Endothelial cell of hepatic sinusoid (primary cell): Measurements from ENCODE around the gene CAPNS1.
"Not testable (repeated sequence)": the region's sequence is repeated elsewhere in the genome, so short reads cannot be mapped to it uniquely, and the experiment has no call there.

Experiments used
- in situ Hi-C: cut with HindIII; loops from 2 replicates; pipeline ENCODE4 v1.10.0; 2017; ENCODE audit warnings: low sequenced_read_pairs

Gene CAPNS1

DNA sequence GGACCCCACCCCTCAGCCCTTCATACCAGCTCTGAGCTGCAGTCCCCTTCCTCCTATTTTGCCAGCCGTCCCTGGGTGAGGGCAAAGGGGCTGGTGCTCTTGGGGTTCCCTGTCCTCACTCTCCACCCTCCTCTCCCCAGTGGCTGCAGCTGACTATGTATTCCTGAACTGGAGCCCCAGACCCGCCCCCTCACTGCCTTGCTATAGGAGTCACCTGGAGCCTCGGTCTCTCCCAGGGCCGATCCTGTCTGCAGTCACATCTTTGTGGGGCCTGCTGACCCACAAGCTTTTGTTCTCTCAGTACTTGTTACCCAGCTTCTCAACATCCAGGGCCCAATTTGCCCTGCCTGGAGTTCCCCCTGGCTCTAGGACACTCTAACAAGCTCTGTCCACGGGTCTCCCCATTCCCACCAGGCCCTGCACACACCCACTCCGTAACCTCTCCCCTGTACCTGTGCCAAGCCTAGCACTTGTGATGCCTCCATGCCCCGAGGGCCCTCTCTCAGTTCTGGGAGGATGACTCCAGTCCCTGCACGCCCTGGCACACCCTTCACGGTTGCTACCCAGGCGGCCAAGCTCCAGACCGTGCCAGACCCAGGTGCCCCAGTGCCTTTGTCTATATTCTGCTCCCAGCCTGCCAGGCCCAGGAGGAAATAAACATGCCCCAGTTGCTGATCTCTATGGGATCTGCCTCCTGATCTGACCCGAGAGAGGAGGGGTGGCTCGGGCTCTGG lies 10.0 kb downstream of the CAPNS1 start:
- in situ Hi-C loops, result no loop called here

DNA sequence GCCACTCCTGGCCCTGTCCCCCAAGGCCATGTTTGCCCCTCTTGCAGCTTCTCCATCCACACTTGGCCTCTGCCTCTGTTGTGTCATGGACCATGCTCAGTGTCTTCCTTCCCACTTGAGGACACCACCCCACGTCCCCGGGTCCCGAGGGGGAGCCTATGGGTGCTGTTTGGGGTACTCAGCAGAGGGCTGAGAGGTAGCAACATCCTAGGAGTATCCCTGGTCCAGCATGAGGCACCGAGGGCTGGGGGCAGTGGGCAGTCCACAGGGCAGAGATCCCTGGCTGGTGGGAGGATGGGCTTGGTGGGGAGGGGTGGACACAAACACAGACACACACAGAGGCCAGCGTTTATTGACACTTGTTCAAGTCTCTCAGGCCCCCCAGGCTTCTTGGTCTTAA lies 10.7 kb downstream of the CAPNS1 start:
- in situ Hi-C loops, result no loop called here

DNA sequence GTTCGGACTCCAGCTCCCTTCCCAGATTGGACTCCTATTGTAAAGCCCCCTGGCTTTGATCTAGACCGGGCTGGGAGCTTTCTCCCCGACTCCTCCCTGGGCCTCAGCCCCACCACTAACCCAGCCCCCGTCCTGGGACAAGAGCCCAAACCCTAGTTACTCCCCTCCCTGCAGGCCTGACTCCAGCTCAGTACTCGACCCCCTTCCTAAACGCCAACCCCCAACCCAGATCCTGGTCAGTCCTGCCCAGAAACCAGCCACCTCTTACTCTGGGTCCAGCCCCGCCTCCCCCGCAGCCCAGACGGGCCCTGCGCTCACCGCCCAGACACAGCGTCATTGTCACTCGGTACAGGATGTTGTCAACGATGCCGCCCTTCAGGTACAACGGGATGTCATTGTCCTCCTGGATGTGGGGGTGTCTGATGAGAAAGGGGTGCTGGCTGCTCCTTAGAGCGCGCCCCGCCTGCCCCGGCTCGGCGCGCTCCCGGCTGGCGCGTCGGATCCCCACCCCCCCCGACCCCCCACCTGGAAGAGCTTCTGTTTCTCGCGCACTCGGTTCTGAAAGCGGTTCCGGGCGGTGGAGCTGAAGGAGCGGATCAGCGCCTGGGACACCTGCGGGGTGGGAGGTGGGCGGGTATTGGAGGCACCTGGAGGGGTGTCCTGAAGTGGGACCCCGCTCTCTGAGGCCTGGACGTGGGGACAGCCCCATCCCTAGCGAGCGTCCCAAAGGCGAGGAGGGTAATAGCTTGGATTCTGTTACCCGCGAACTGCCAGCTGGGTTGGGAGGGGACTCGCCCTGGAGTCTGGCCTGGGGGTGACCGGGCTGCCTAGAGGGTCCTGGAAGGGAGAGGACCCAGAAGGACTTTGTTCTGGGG lies 11.5 kb downstream of the CAPNS1 start:
- in situ Hi-C loops, result no loop called here

DNA sequence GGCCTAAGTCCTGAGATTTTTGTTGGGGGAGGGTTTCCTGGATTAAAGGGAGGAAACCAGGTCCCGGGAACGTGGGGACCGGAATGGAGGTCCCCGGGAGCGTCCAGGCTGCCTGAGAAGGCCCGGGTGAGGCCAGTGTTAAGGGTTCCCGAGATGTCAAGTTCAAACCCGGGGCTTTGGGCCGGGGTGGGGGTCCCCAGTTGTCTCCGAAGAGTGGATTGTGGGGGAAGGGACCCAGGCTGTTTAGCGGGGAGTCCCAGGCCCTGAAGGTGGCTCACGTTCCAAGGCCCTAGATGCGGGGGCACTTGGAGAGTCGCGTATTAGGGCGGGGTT lies 12.1 kb downstream of the CAPNS1 start:
- in situ Hi-C loops, result no loop called here

DNA sequence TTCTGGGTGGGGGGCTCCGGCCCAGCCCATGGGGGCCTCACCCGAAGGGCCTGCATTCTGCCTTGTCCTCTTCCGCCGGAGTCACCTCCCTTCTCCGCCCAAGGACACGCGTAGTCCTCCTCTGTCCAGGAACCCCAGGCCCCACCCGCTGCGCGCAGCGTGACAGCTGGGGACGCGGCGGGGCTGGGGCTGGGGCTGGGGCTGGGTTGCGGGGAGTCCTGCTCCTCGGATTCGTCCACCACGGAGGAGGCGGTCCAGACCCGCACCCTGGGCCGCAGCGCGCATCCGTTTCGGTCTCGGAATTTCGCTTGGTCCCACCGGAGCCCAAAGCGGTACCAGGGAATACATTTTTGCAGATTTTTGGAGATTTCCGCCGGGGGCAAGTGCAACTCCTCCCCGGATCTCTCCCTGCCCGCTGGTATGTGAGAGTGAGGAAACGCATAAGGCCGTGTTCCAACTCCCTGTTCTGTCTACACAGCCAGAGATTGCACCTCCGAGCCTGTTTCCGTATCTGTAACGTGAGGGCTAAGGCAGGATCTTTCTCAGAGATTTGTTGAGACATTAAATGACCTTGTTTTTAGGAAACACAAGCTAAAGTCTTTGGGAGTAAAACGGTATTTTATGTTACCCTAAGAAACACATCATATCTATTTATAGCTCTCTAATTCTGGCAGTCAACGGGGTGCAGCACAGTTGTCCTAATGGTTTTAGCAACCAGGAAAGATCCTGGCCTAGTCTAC lies 12.7 kb downstream of the CAPNS1 start, which contains the start of gene COX7A1:
Gene COX7A1, minus strand, starts transcription at position 96 of the 740 bp plus-strand sequence. Its CDS starts 40 bp downstream, at position 56.
- in situ Hi-C loops, result no loop called here

DNA sequence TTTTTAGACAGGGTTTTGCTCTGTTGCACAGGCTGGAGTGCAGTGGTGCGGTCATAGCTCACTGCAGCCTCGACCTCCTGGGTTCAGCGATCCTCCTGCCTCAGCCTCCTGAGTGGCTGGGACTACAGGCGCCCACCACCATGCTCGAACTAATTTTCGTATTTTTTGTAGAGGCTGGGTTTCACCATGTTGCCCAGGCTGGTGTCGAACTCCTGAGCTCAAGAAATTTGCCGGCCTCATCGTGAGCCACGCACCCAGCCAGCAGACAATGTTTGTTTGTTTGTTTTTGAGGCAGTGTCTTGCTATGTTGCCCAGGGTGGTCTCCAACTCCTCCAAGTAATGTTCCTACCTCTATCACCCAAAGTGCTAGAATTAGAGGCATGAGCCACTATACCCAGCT lies 13.3 kb downstream of the CAPNS1 start:
- in situ Hi-C loops, result no loop called here

DNA sequence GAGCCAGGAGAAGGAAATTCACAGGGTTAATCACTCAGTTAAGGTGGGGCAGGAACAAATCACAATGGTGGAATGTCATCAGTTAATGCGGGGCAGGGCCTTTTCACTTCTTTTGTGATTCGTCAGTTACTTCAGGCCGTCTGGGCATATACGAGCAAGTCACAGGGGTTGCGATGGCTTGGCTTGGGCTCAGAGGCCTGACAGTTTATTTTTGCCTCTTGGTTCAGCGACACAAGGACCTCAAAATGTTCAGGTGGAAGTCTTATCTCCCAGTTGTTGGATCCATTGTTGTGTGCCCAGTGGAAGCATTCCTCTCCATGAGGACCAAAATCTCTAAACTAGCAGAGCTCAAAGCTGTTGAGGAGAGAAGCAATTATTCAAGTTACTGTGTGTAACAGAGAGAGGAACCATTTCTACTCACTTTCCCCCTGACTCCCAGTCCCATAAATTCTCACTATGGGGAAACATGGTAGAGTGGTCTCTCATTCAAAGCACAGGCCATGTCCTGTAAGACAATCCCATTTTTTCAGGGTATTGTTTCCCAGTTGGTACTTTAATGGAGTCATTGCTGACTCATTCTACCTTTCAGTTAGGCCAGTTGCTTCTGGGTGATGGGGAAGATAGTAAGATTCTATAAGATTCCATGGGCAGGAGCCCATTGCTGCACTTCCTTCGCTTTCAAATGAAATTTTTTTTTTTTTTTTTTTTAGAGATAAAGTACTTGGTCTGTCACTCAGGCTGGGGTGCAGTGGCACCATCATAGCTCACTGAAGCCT lies 21.1 kb downstream of the CAPNS1 start:
- in situ Hi-C loops, result no loop called here

DNA sequence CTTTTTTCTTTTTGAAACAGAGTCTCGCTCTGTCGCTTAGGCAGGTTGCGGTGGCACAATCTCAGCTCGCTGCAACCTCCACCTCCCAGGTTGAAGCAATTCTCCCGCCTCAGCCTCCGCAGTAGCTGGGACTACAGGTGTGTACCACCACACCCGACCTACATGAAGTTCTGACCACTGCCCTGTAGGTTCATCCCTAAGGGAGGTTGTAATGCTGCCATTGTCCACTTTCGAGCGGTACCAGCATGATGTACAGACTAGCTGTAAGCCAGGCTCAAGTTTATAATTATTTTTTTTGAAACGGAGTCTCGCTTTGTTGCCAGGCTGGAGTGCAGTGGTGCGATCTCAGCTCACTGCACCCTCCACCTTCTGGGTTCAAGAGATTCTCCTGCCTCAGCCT lies 23.9 kb downstream of the CAPNS1 start:
- in situ Hi-C loops, result no loop called here

DNA sequence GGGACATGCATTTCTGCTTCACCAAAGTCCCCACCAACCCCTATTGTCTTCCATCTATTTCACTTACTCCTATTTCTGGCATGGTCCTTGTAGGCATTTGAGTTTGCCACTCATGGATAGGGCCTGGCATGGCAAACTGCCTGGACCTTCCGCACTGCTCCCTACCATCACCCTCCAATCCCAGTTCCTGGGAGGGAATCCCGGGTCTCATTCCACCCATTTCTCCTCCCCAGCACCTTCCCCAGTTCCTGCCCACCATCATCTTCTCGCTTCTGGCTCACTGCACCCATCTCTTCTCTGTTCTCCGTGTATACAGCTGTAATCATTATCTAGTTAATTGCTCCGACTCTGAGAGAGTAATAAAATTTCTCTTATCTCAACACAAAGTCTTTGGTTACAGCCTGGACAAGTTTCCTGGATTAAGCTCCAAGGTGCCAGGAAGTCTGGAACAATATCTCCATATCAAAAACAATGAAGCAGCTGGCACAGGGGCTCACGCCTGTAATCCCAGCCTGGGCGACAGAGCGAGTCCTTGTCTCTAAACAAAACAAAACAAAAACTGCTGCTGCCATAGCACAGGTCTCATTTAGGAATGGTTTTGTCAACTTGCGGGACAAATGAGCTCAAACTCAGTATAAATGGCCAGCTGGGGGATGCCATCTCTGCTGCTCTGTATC lies 29.4 kb downstream of the CAPNS1 start:
- in situ Hi-C loops, result no loop called here

DNA sequence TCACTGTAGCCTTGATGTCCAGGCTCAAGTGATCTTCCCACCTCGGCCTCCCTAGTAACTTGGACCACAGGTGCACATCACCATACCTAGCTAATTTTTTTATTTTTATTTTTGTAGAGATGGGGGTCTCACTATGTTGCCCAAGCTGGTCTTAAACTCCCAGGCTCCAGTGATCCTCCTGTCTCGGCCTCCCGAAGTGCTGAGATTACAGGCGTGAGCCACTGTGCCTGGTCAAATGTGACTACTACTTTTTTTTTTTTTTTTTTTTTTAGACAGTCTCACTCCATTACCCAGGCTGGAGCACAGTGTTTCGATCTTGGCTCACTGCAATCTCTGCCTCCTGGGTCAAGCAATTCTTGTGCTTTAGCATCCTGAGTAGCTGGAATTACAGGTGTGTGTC lies 33.0 kb downstream of the CAPNS1 start:
- in situ Hi-C loops, result no loop called here

DNA sequence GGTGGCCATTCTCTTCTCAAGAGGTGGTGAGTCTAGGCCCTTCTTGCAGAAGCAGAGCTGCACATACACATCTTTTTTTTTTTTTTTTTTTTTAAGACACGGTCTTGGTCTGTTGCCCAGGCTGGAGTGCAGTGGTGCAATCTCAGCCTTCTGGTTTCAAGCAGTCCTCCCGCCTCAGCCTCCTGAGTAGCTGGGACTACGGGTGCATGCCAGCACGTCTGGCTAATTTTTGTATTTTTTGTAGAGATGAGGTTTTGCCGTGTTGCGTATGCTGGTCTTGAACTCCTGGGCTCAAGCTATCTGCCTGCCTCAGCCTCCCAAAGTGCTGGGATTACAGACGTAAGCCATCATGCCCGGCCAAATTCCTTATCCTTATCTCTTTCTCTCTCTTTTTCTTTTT lies 34.0 kb downstream of the CAPNS1 start:
- in situ Hi-C loops, result not testable (repeated sequence)

DNA sequence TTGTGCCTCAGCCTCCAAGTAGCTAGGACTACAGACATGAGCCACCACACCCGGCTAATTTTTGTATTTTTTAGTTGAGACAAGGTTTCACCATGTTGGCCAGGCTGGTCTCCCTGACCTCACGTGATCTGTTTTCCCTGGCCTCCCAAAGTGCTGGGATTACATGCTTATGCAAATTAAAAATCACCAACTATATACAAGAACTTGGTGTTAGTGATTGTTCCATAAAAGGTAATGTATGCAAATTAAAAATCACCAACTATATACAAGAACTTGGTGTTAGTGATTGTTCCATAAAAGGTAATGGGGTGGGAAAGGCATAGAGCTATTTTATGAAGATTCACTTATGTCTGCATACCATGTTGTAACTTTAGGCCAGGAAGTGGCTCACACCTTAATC lies 39.2 kb downstream of the CAPNS1 start:
- in situ Hi-C loops, result not testable (repeated sequence)

DNA sequence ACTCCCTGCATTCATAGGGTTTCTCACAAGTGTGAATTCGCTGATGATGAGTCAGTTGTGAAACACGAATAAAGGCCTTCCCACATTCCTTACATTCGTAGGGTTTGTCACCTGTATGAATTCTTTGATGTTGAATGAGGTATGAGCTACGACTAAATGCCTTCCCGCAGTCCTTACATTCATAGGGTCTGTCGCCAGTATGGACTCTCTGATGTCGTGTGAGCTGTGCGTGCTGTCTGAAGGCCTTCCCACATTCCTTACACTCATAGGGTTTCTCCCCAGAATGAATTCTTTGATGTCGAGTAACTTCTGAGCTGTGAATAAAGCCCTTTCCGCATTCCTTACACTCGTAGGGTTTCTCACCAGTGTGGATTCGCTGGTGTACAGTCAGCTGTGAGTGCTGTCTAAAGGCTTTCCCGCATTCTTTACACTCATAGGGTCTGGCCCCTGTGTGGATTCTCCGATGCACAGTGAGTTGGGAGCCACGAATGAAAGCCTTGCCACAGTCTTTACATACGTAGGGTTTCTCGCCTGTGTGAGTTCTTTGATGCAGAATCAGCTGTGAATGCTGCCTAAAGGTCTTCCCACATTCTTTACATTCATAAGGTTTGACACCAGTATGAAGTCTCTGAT lies 42.9 kb downstream of the CAPNS1 start:
- in situ Hi-C loops, result no loop called here

DNA sequence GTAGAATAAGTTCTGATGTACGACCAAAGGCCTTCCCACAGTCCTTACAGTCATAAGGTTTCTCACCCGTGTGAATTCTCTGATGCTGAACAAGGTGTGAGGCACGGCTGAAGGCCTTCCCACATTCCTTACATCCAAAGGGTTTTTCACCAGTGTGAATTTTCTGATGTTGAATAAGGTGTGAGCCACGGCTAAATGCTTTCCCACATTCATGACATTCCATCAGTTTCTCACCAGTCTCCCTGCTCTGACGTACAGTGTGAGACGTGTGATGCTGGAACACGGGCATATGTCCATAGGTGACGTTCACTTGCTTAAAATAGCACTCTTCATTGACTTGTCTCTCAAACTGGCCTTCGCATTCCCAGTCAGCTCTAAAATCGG lies 43.4 kb downstream of the CAPNS1 start:
- in situ Hi-C loops, result no loop called here

DNA sequence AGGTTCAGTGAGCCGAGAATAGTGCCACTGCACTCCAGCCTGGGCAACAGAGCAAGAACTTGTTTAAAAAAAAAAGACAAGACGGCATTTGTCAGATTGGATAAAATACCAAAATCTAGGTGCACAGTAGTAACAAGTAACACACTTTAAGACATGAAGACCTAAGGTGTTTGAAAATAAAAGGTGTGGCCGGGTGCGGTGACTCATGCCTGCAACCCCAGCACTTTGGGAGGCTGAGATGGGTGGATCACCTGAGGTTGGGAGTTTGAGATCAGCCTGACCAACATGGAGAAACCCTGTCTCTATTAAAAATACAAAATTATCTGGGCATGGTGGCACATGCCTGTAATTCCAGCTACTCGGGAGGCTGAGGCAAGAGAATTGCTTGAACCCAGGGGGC lies 46.9 kb downstream of the CAPNS1 start:
- in situ Hi-C loops, result not testable (repeated sequence)

DNA sequence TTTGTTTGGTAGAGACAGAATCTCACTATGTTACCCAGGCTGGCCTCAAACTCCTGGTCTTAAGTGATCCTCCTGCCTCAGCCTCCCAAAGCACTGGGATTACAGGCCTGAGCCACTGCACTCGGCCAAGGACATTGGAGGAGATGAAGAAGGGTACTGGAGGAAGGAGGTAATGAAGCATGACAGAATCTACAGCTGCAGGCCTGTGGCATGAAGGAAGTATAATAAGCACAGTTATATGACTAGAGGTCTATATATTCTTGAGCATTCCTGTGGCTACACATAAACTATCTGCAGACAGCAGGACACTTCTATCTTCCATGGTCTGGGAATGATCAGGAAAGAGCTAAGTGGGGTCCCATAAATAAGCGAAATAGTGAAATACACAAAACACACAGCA lies 56.4 kb downstream of the CAPNS1 start:
- in situ Hi-C loops, result no loop called here

DNA sequence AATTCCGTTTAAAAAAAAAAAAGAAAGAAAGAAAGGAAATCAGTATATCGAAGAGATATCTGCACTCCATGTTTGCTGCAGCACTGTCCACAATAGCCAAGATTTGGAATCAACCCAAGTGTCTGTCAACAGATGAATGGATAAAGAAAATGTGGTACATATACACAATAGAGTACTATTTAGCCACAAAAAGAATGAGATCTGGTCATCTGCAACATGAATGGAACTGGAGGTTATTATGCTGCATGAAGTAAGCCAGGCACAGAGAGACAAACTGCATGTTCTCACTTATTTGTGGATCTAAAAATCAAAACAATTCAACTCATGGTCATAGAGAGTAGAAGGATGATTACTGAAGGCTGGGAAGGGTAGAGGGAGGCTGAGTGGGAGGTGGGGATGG lies 58.3 kb downstream of the CAPNS1 start:
- in situ Hi-C loops, result no loop called here
